HG02798 (cell line): ENCODE measurements around the gene ADAMTS20.
"Not testable (repeated sequence)": the region's sequence is repeated elsewhere in the genome, so short reads cannot be mapped to it uniquely, and the experiment has no call there.

Source experiments
- ATAC-seq: cut with Tn5 transposase; IDR thresholded peaks from one replicate; pipeline ENCODE4 v1.9.1; 2021; ENCODE audit warnings: mild to moderate bottlenecking; ENCODE audit not compliant: unreplicated experiment, poor library complexity

Gene ADAMTS20

GRCh38 chr12:43551971-43552559 is at the start of gene ADAMTS20:
TSS of gene ADAMTS20 (minus strand) at chr12:43552203. CDS start at chr12:43551921, 282 bp downstream.
- ATAC-seq = no peak

- no peak for ATAC-seq
Measured at GRCh38 chr12:43599708-43600107, 47.7 kb upstream of the ADAMTS20 start.

- ATAC-seq = no peak
Measured at GRCh38 chr12:43599066-43599465, 47.1 kb upstream of the ADAMTS20 start.

GRCh38 chr12:43590307-43590706 is 38.3 kb upstream of the ADAMTS20 start:
- ATAC-seq = no peak

- ATAC-seq = no peak
Measured at GRCh38 chr12:43586646-43587245, 34.7 kb upstream of the ADAMTS20 start.

GRCh38 chr12:43585676-43586075 is 33.7 kb upstream of the ADAMTS20 start:
- ATAC-seq = no peak

GRCh38 chr12:43580601-43581000 is 28.6 kb upstream of the ADAMTS20 start:
- no peak for ATAC-seq

- no peak for ATAC-seq
Measured at GRCh38 chr12:43579206-43579605, 27.2 kb upstream of the ADAMTS20 start.

GRCh38 chr12:43578782-43579181 is 26.8 kb upstream of the ADAMTS20 start:
- no peak for ATAC-seq

- no peak for ATAC-seq
Measured at GRCh38 chr12:43577381-43577780, 25.4 kb upstream of the ADAMTS20 start.

- ATAC-seq = no peak
Measured at GRCh38 chr12:43576162-43576561, 24.2 kb upstream of the ADAMTS20 start.

- no peak for ATAC-seq
Measured at GRCh38 chr12:43571885-43572284, 19.9 kb upstream of the ADAMTS20 start.

GRCh38 chr12:43556057-43556456 is 4.1 kb upstream of the ADAMTS20 start:
- ATAC-seq = no peak

- no peak for ATAC-seq
Measured at GRCh38 chr12:43551279-43551970, 578 bp downstream of the ADAMTS20 start.

GRCh38 chr12:43550831-43551271 is 1.2 kb downstream of the ADAMTS20 start:
- ATAC-seq = no peak

GRCh38 chr12:43544703-43545102 is 7.3 kb downstream of the ADAMTS20 start:
- ATAC-seq = no peak

- ATAC-seq = no peak
Measured at GRCh38 chr12:43540470-43540869, 11.5 kb downstream of the ADAMTS20 start.

GRCh38 chr12:43537675-43538074 is 14.3 kb downstream of the ADAMTS20 start:
- not testable (repeated sequence) for ATAC-seq

- no peak for ATAC-seq
Measured at GRCh38 chr12:43516045-43516444, 36.0 kb downstream of the ADAMTS20 start.

- no peak for ATAC-seq
Measured at GRCh38 chr12:43501703-43502102, 50.3 kb downstream of the ADAMTS20 start.

GRCh38 chr12:43493261-43493797 is 58.7 kb downstream of the ADAMTS20 start:
- ATAC-seq = no peak
